H9 (cell line): ENCODE data around the gene HAND1. TPM values are rescaled to one million over a fixed set of nuclear protein-coding genes. Genes with fewer than 3 reads are reported as not detected.

Source experiments
- DNase-seq: peaks from one replicate; pipeline ENCODE4 v3.0.0-alpha.2; 2017
- H2AFZ ChIP-seq: one replicate; pipeline ENCODE4 v1.6.1; 2013; ENCODE audit warnings: mild to moderate bottlenecking, low read length, control low read depth, moderate library complexity
- H2AK5ac ChIP-seq: 2 replicates; pipeline ENCODE4 v1.6.1; 2013; ENCODE audit warnings: low read length, control low read depth, mixed read lengths; ENCODE audit not compliant: insufficient read length
- H2BK120ac ChIP-seq: one replicate; pipeline ENCODE4 v1.6.1; 2013; ENCODE audit warnings: low read depth, mild to moderate bottlenecking, low read length, control low read depth, inconsistent platforms; ENCODE audit not compliant: poor library complexity, severe bottlenecking
- H2BK12ac ChIP-seq: 2 replicates; pipeline ENCODE4 v1.6.1; 2013; ENCODE audit warnings: low read length, control low read depth, mixed read lengths, low read depth; ENCODE audit not compliant: insufficient read length
- H2BK15ac ChIP-seq: 2 replicates; pipeline ENCODE4 v1.6.1; 2013; ENCODE audit warnings: low read depth, low read length, control low read depth
- H2BK20ac ChIP-seq: one replicate; pipeline ENCODE4 v1.6.1; 2013; ENCODE audit warnings: low read depth, mild to moderate bottlenecking, low read length, control low read depth, inconsistent platforms; ENCODE audit not compliant: poor library complexity, severe bottlenecking
- H2BK5ac ChIP-seq: 2 replicates; pipeline ENCODE4 v1.6.1; 2013; ENCODE audit warnings: low read length, control low read depth, mixed read lengths; ENCODE audit not compliant: insufficient read length
- H3K14ac ChIP-seq: 2 replicates; pipeline ENCODE4 v1.6.1; 2013; ENCODE audit warnings: low read length, control low read depth; ENCODE audit not compliant: insufficient read depth
- H3K18ac ChIP-seq: 2 replicates; pipeline ENCODE4 v1.6.1; 2013; ENCODE audit warnings: low read depth, mild to moderate bottlenecking, mixed read lengths, low read length, control low read depth; ENCODE audit not compliant: insufficient read length
- H3K23ac ChIP-seq: 2 replicates; pipeline ENCODE4 v1.6.1; 2013; ENCODE audit warnings: low read length, control low read depth, mixed read lengths, low read depth; ENCODE audit not compliant: insufficient read length
- H3K23me2 ChIP-seq: 2 replicates; pipeline ENCODE4 v1.6.1; 2013; ENCODE audit warnings: low read depth, mild to moderate bottlenecking, mixed read lengths, low read length, control low read depth; ENCODE audit not compliant: insufficient read length, poor library complexity, severe bottlenecking
- H3K27ac ChIP-seq: 2 replicates; pipeline ENCODE4 v1.5.1; 2013; ENCODE audit warnings: low read length, control low read depth, mixed read lengths, low read depth; ENCODE audit not compliant: insufficient read length
- H3K27me3 ChIP-seq: 2 replicates; pipeline ENCODE4 v1.6.1; 2013; ENCODE audit warnings: low read length, control low read depth, inconsistent platforms; ENCODE audit not compliant: insufficient read depth
- H3K4ac ChIP-seq: 2 replicates; pipeline ENCODE4 v1.6.1; 2013; ENCODE audit warnings: low read depth, mild to moderate bottlenecking, control low read depth, inconsistent platforms, low read length, moderate library complexity
- H3K4me1 ChIP-seq: 2 replicates; pipeline ENCODE4 v1.6.1; 2013; ENCODE audit warnings: low read length, control low read depth, inconsistent platforms; ENCODE audit not compliant: insufficient read depth
- H3K4me2 ChIP-seq: 2 replicates; pipeline ENCODE4 v1.6.1; 2013; ENCODE audit warnings: low read length, control low read depth, mixed read lengths; ENCODE audit not compliant: insufficient read length, insufficient read depth
- H3K56ac ChIP-seq: 2 replicates; pipeline ENCODE4 v1.6.1; 2013; ENCODE audit warnings: low read depth, mild to moderate bottlenecking, mixed read lengths, low read length, control low read depth; ENCODE audit not compliant: insufficient read length
- H3K79me1 ChIP-seq: 2 replicates; pipeline ENCODE4 v1.6.1; 2013; ENCODE audit warnings: low read depth, mild to moderate bottlenecking, moderate library complexity, low read length, control low read depth, inconsistent platforms; ENCODE audit not compliant: insufficient read depth, poor library complexity, severe bottlenecking
- H3K79me2 ChIP-seq: 2 replicates; pipeline ENCODE4 v1.6.1; 2013; ENCODE audit warnings: low read length, control low read depth, inconsistent platforms; ENCODE audit not compliant: insufficient read depth
- H3K9ac ChIP-seq: 2 replicates; pipeline ENCODE4 v1.6.1; 2013; ENCODE audit warnings: low read length, control low read depth, mixed read lengths; ENCODE audit not compliant: insufficient read length; ENCODE audit errors: extremely low read depth
- H3K9me3 ChIP-seq: one replicate; pipeline ENCODE4 v1.6.1; 2013; ENCODE audit warnings: low read depth, low read length, inconsistent platforms; ENCODE audit not compliant: control insufficient read depth
- H3T11ph ChIP-seq: one replicate; pipeline ENCODE4 v1.6.1; 2013; ENCODE audit warnings: mild to moderate bottlenecking, low read length, control low read depth, inconsistent platforms
- H4K20me1 ChIP-seq: one replicate; pipeline ENCODE4 v1.6.1; 2013; ENCODE audit not compliant: control insufficient read depth, insufficient read length, insufficient read depth
- H4K5ac ChIP-seq: 2 replicates; pipeline ENCODE4 v1.6.1; 2013; ENCODE audit warnings: low read depth, mild to moderate bottlenecking, mixed read lengths, low read length, control low read depth; ENCODE audit not compliant: insufficient read length
- H4K8ac ChIP-seq: replicated peaks from 2 replicates; pipeline ENCODE4 v1.6.1; 2013; ENCODE audit warnings: low read length, control low read depth, mixed read lengths, low read depth; ENCODE audit not compliant: insufficient read length
- H4K91ac ChIP-seq: 2 replicates; pipeline ENCODE4 v1.6.1; 2013; ENCODE audit warnings: low read depth, mild to moderate bottlenecking, moderate library complexity, mixed read lengths, low read length, control low read depth; ENCODE audit not compliant: insufficient read length
- H3K27ac Mint-ChIP-seq, 3 experiments: 2 replicates in 2 of 3; 3 replicates in 1 of 3; pipeline ENCODE4 v1.8.0; 2020 to 2021; ENCODE audit warnings: mixed read lengths in 3 of 3, mild to moderate bottlenecking in 1 of 3, moderate library complexity in 1 of 3
- H3K27me3 Mint-ChIP-seq: 2 replicates; pipeline ENCODE4 v1.8.0; 2021; ENCODE audit warnings: low read depth, mild to moderate bottlenecking, moderate library complexity, mixed read lengths
- H3K36me3 Mint-ChIP-seq, 3 experiments: 2 replicates in 2 of 3; 3 replicates in 1 of 3; pipeline ENCODE4 v1.8.0; 2020 to 2021; ENCODE audit warnings: low read depth in 3 of 3, mixed read lengths in 3 of 3; ENCODE audit not compliant: insufficient read depth in 1 of 3
- H3K4me1 Mint-ChIP-seq, 2 experiments: 2 replicates each; pipeline ENCODE4 v1.8.0; 2020; ENCODE audit warnings: mixed read lengths in 2 of 2
- H3K4me3 Mint-ChIP-seq, 2 experiments: 2 replicates in 1 of 2; 3 replicates in 1 of 2; pipeline ENCODE4 v1.8.0; 2020 to 2021; ENCODE audit warnings: mild to moderate bottlenecking in 2 of 2, mixed read lengths in 2 of 2, moderate library complexity in 1 of 2
- H3K9me3 Mint-ChIP-seq, 2 experiments: 2 replicates in 1 of 2; 3 replicates in 1 of 2; pipeline ENCODE4 v1.8.0; 2020; ENCODE audit warnings: mild to moderate bottlenecking in 2 of 2, mixed read lengths in 2 of 2, moderate library complexity in 1 of 2
- CTCF ChIP-seq: fragments of 200-600 bp; sonication (generic); conservative IDR thresholded peaks from 3 replicates; pipeline ENCODE4 v1.8.0; 2021; ENCODE audit warnings: antibody characterized with exemption, mild to moderate bottlenecking
- WGBS: extraction: QIAGEN DNeasy Blood & Tissue Kit; methylation state at CpG from one replicate; pipeline ENCODE4 v1.1.7; 2013; ENCODE audit warnings: missing lambda C conversion rate, low lambda C conversion rate, mixed read lengths; ENCODE audit not compliant: insufficient read length; ENCODE audit errors: extremely low coverage; 5-methylcytosine and 5-hydroxymethylcytosine counted together
- total RNA-seq: library from RNA; stranded (reverse); gene quantifications from 2 replicates; pipeline ENCODE4 v1.2.1, GENCODE V29; 2021

Gene HAND1
- total RNA-seq, 1 experiment from 2014 or later = not detected

GRCh38 chr5:154429341-154429740 is 48.7 kb downstream of the HAND1 start:
- no peak overlapping the region for H3K56ac ChIP-seq
- no peaks in the 10 kb centered on the region; a peak in 1 of 7 replicates for H3K36me3 Mint-ChIP-seq
- H3K4me1 ChIP-seq = no peaks in the 10 kb centered on the region
- H2AFZ ChIP-seq = no peak overlapping the region
- WGBS = no CpG with 5 or more reads among the region's 1 CpG
- no peak overlapping the region for H3K4ac ChIP-seq
- H2AK5ac ChIP-seq = no peak overlapping the region
- no peak overlapping the region for H2BK120ac ChIP-seq
- no peak overlapping the region for H3K4me3 Mint-ChIP-seq
- H2BK5ac ChIP-seq = no peak overlapping the region
- no peaks in the 10 kb centered on the region for H3K23me2 ChIP-seq
- H3K9me3 Mint-ChIP-seq = peaks cover 0 to 6% of the 10 kb centered on the region in 2 experiments; a peak in 2 of 5 replicates
- no peak overlapping the region for H3K18ac ChIP-seq
- no peaks in the 10 kb centered on the region for H3K4me1 Mint-ChIP-seq
- TF ChIP-seq CTCF = no peak
- H4K8ac ChIP-seq = no peak overlapping the region
- no peaks in the 10 kb centered on the region for H3K9me3 ChIP-seq
- no peak overlapping the region for H3T11ph ChIP-seq
- H3K79me2 ChIP-seq = no peaks in the 10 kb centered on the region
- H4K20me1 ChIP-seq = no peaks in the 10 kb centered on the region
- H2BK15ac ChIP-seq = no peak overlapping the region
- no peak overlapping the region for H3K23ac ChIP-seq
- H4K91ac ChIP-seq = no peak overlapping the region
- H3K27me3 ChIP-seq = no peaks in the 10 kb centered on the region
- H3K4me2 ChIP-seq = no peak overlapping the region
- H2BK20ac ChIP-seq = no peak overlapping the region
- no peak overlapping the region for H4K5ac ChIP-seq
- no peak overlapping the region for H2BK12ac ChIP-seq
- H3K27ac ChIP-seq = no peak overlapping the region
- no peak overlapping the region for H3K27ac Mint-ChIP-seq
- no peak overlapping the region for H3K9ac ChIP-seq
- no peaks in the 10 kb centered on the region for H3K79me1 ChIP-seq
- H3K14ac ChIP-seq = no peak overlapping the region
- no peak for DNase-seq
- H3K27me3 Mint-ChIP-seq = no peaks in the 10 kb centered on the region; the same call in 1 of the 2 replicates
